HUDEP-2 (cell line): ENCODE data around the gene MED13L.

Source experiments
- DNase-seq, 76 experiments: peaks; one replicate each; lab custom pipeline; 2025; ENCODE audit not compliant: unreplicated experiment in 76 of 76; lab: John Stamatoyannopoulos, UW

MED13L gene

GRCh38 chr12:116280595-116281290, 3.2 kb upstream of the MED13L start:
- no peak for DNase-seq

GRCh38 chr12:116278667-116279066, 1.2 kb upstream of the MED13L start:
- no peak for DNase-seq

- DNase-seq: peak in 1 of 76 experiments; percentile 5
Measured at GRCh38 chr12:116278279-116278626, 760 bp upstream of the MED13L start.

- peak in 46 of 76 experiments; percentile 12 to 63 (median 38) for DNase-seq
Measured at GRCh38 chr12:116276652-116277466, 634 bp downstream of the MED13L start.

GRCh38 chr12:116274551-116275375, 2.7 kb downstream of the MED13L start:
- DNase-seq: no peak

GRCh38 chr12:116273813-116274550, 3.5 kb downstream of the MED13L start:
- DNase-seq: no peak

- DNase-seq: no peak
Measured at GRCh38 chr12:116267948-116268347, 9.5 kb downstream of the MED13L start.

GRCh38 chr12:116266631-116267349, 10.7 kb downstream of the MED13L start:
- no peak for DNase-seq

- no peak for DNase-seq
Measured at GRCh38 chr12:116266168-116266601, 11.3 kb downstream of the MED13L start.

- no peak for DNase-seq
Measured at GRCh38 chr12:116265351-116266147, 11.9 kb downstream of the MED13L start.

GRCh38 chr12:116264525-116265070, 12.9 kb downstream of the MED13L start:
- no peak for DNase-seq

GRCh38 chr12:116263844-116264243, 13.6 kb downstream of the MED13L start:
- peak in 1 of 76 experiments; percentile 9 for DNase-seq

- DNase-seq: no peak
Measured at GRCh38 chr12:116263431-116263830, 14.1 kb downstream of the MED13L start.

GRCh38 chr12:116262741-116263140, 14.8 kb downstream of the MED13L start:
- no peak for DNase-seq

- DNase-seq: no peak
Measured at GRCh38 chr12:116261525-116262100, 15.9 kb downstream of the MED13L start.

GRCh38 chr12:116259800-116260577, 17.5 kb downstream of the MED13L start:
- no peak for DNase-seq

GRCh38 chr12:116257826-116258225, 19.7 kb downstream of the MED13L start:
- DNase-seq: no peak

- no peak for DNase-seq
Measured at GRCh38 chr12:116257215-116257614, 20.3 kb downstream of the MED13L start.
